Activated effector memory CD4-positive, alpha-beta T cell treated with Interleukin-2 at 50 U/mL for 16 hours (primary cell): ENCODE results near the gene ARHGAP18.
A peak's percentile ranks its signal among the peaks of the same experiment; 100 is the strongest.

Experiments
- DNase-seq: peaks from one replicate; pipeline ENCODE4 v3.0.0-alpha.2; 2020

Gene ARHGAP18

GRCh38 chr6:129691043-129691640 is 18.8 kb downstream of the ARHGAP18 start:
- no peak for DNase-seq

- DNase-seq: peak; percentile 28
Measured at GRCh38 chr6:129686941-129687627, 22.9 kb downstream of the ARHGAP18 start.

- no peak for DNase-seq
Measured at GRCh38 chr6:129685662-129686031, 24.3 kb downstream of the ARHGAP18 start.

- DNase-seq: no peak
Measured at GRCh38 chr6:129684903-129685661, 24.9 kb downstream of the ARHGAP18 start.

GRCh38 chr6:129684323-129684884 is 25.6 kb downstream of the ARHGAP18 start:
- no peak for DNase-seq

- DNase-seq: peak; percentile 45
Measured at GRCh38 chr6:129683601-129684322, 26.2 kb downstream of the ARHGAP18 start.

GRCh38 chr6:129681913-129682205 is 28.1 kb downstream of the ARHGAP18 start:
- no peak for DNase-seq

GRCh38 chr6:129680633-129681032 is 29.3 kb downstream of the ARHGAP18 start:
- no peak for DNase-seq

GRCh38 chr6:129679758-129680157 is 30.2 kb downstream of the ARHGAP18 start:
- no peak for DNase-seq

GRCh38 chr6:129679275-129679674 is 30.7 kb downstream of the ARHGAP18 start:
- no peak for DNase-seq

GRCh38 chr6:129678463-129678862 is 31.5 kb downstream of the ARHGAP18 start:
- DNase-seq: no peak

- no peak for DNase-seq
Measured at GRCh38 chr6:129677620-129678325, 32.2 kb downstream of the ARHGAP18 start.

- DNase-seq: no peak
Measured at GRCh38 chr6:129675669-129676472, 34.1 kb downstream of the ARHGAP18 start.

- no peak for DNase-seq
Measured at GRCh38 chr6:129673748-129674147, 36.2 kb downstream of the ARHGAP18 start.

GRCh38 chr6:129672881-129673631 is 36.9 kb downstream of the ARHGAP18 start:
- DNase-seq: no peak

GRCh38 chr6:129672341-129672682 is 37.7 kb downstream of the ARHGAP18 start:
- no peak for DNase-seq

- DNase-seq: peak; percentile 26
Measured at GRCh38 chr6:129671442-129672340, 38.3 kb downstream of the ARHGAP18 start.

GRCh38 chr6:129670634-129671033 is 39.3 kb downstream of the ARHGAP18 start:
- no peak for DNase-seq

GRCh38 chr6:129667621-129668020 is 42.4 kb downstream of the ARHGAP18 start:
- no peak for DNase-seq

- DNase-seq: no peak
Measured at GRCh38 chr6:129667034-129667433, 42.9 kb downstream of the ARHGAP18 start.
